Thyroid gland (tissue), 4 donors: Measurements from ENCODE around the gene GH1.
"Not testable (repeated sequence)": the region's sequence is repeated elsewhere in the genome, so short reads cannot be mapped to it uniquely, and the experiment has no call there.

Source experiments
- POLR2A ChIP-seq, 2 donors: fragments of 450-650 bp; IDR thresholded peaks; one replicate each; pipeline ENCODE4 v1.6.1; 2017; ENCODE audit warnings: antibody characterized with exemption in 2 of 2, mild to moderate bottlenecking in 2 of 2, moderate library complexity in 1 of 2
- TF ChIP-seq, protein P1 (sequence below), 6 experiments: fragments of 200-600 bp in 3 of 6; fragments of 450-650 bp in 3 of 6; sonication (generic) in 3 of 6; IDR thresholded peaks; one replicate each; pipeline ENCODE4 v1.5.1; 2016 to 2019; ENCODE audit warnings: antibody characterized with exemption in 6 of 6, mild to moderate bottlenecking in 2 of 6, inconsistent platforms in 1 of 6, moderate library complexity in 1 of 6

DNA sequence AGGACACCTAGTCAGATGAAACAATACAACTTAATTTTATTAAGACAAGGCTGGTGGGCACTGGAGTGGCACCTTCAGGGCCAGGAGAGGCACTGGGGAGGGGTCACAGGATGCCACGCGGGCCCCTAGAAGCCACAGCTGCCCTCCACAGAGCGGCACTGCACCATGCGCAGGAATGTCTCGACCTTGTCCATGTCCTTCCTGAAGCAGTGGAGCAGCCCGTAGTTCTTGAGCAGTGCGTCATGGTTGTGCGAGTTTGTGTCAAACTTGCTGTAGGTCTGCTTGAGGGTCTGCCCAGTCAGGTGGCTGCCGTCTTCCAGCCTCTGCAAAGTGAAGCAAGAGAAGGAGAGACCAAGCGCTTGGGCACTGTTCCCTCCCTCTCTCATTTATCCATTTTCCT is 9.1 kb downstream of the GH1 start:
- not testable (repeated sequence) for TF ChIP-seq POLR2A (IDR thresholded peaks at IDR 0.05)
- TF ChIP-seq, protein P1, sequence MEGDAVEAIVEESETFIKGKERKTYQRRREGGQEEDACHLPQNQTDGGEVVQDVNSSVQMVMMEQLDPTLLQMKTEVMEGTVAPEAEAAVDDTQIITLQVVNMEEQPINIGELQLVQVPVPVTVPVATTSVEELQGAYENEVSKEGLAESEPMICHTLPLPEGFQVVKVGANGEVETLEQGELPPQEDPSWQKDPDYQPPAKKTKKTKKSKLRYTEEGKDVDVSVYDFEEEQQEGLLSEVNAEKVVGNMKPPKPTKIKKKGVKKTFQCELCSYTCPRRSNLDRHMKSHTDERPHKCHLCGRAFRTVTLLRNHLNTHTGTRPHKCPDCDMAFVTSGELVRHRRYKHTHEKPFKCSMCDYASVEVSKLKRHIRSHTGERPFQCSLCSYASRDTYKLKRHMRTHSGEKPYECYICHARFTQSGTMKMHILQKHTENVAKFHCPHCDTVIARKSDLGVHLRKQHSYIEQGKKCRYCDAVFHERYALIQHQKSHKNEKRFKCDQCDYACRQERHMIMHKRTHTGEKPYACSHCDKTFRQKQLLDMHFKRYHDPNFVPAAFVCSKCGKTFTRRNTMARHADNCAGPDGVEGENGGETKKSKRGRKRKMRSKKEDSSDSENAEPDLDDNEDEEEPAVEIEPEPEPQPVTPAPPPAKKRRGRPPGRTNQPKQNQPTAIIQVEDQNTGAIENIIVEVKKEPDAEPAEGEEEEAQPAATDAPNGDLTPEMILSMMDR (IDR thresholded peaks at IDR 0.05) = not testable (repeated sequence)
